Activated CD4-positive, alpha-beta T cell treated with anti-CD3 and anti-CD28 coated beads, Interleukin-2, amount 10 ng/mL, durations not matched to agents 24 days and 14 days (primary cell): ENCODE data around the gene RAD51B. TPM values are rescaled to one million over a fixed set of nuclear protein-coding genes. Genes with fewer than 3 reads are reported as not detected.
A peak's percentile ranks its signal among the peaks of the same experiment; 100 is the strongest.
"Not testable (repeated sequence)": the region's sequence is repeated elsewhere in the genome, so short reads cannot be mapped to it uniquely, and the experiment has no call there.

Experiments
- DNase-seq: peaks from one replicate; pipeline ENCODE4 v3.0.0; 2022
- H3K27ac Mint-ChIP-seq: one replicate; pipeline ENCODE4 v1.8.0; 2022; ENCODE audit warnings: mild to moderate bottlenecking, mixed read lengths
- H3K27me3 Mint-ChIP-seq: one replicate; pipeline ENCODE4 v1.8.0; 2022; ENCODE audit warnings: mixed read lengths
- H3K36me3 Mint-ChIP-seq: one replicate; pipeline ENCODE4 v1.8.0; 2022; ENCODE audit warnings: low read depth, mild to moderate bottlenecking, mixed read lengths
- H3K4me1 Mint-ChIP-seq: one replicate; pipeline ENCODE4 v1.8.0; 2021; ENCODE audit warnings: mixed read lengths
- H3K4me3 Mint-ChIP-seq: one replicate; pipeline ENCODE4 v1.8.0; 2022; ENCODE audit warnings: mild to moderate bottlenecking, moderate library complexity, mixed read lengths
- H3K9me3 Mint-ChIP-seq: one replicate; pipeline ENCODE4 v1.8.0; 2021; ENCODE audit warnings: mixed read lengths
- intact Hi-C: fragments of 100-400 bp; cut with micrococcal nuclease; formaldehyde crosslinking; loops from one replicate; pipeline ENCODE4 v1.15.1; 2023
- total RNA-seq: library from RNA; stranded (reverse); gene quantifications from 2 replicates; pipeline ENCODE4 v1.2.3, GENCODE V29; 2022

RAD51B gene
- total RNA-seq, 1 donor from 2014 or later: 29.3 TPM

DNA sequence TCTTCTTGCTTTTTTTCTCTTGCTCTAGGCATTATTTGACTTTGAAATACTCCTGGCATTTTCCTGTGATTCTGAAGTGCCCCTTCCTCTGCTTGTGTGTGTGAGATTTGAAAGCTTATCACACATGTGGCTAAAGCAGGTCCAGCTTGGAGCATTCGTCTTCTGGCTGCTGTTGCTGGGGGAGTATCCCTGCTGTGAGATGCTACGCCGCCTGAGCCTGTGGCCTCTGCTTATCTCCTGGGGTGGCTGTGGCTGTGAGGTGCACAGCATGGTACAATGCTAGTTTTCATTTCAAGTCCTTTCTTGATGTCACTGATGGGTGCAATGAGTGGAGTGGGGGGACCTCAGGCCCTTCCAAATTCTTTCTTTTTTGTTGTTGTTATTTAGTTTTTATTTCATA, 601.5 kb downstream of the RAD51B start:
- Mint-ChIP-seq H3K36me3 (no peaks in the 10 kb centered on the region), H3K9me3 (peaks cover 4% of the 10 kb centered on the region), H3K27me3 (no peaks in the 10 kb centered on the region), H3K4me1 (peaks cover 6% of the 10 kb centered on the region), H3K27ac (no peak overlapping the region), H3K4me3 (no peak overlapping the region)
- DNase-seq: no peak
- intact Hi-C loops: no loop called here

- DNase-seq: no peak
- Mint-ChIP-seq H3K4me3 (no peak overlapping the region), H3K9me3 (peaks cover 4% of the 10 kb centered on the region), H3K36me3 (no peaks in the 10 kb centered on the region), H3K4me1 (peaks cover 6% of the 10 kb centered on the region), H3K27me3 (no peaks in the 10 kb centered on the region), H3K27ac (no peak overlapping the region)
- intact Hi-C loops: no loop called here
Measured at GRCh38 chr14:68423686-68424085, 604.1 kb downstream of the RAD51B start.

- DNase-seq: no peak
- intact Hi-C loops: no loop called here
- H3K4me1 Mint-ChIP-seq: peaks cover 2% of the 10 kb centered on the region
- H3K9me3 Mint-ChIP-seq: peaks cover under 1% of the 10 kb centered on the region
- no peak overlapping the region for H3K27ac Mint-ChIP-seq
- no peaks in the 10 kb centered on the region for H3K36me3 Mint-ChIP-seq
- no peak overlapping the region for H3K4me3 Mint-ChIP-seq
- no peaks in the 10 kb centered on the region for H3K27me3 Mint-ChIP-seq
Measured at GRCh38 chr14:68424443-68425172, 605.0 kb downstream of the RAD51B start.

DNA sequence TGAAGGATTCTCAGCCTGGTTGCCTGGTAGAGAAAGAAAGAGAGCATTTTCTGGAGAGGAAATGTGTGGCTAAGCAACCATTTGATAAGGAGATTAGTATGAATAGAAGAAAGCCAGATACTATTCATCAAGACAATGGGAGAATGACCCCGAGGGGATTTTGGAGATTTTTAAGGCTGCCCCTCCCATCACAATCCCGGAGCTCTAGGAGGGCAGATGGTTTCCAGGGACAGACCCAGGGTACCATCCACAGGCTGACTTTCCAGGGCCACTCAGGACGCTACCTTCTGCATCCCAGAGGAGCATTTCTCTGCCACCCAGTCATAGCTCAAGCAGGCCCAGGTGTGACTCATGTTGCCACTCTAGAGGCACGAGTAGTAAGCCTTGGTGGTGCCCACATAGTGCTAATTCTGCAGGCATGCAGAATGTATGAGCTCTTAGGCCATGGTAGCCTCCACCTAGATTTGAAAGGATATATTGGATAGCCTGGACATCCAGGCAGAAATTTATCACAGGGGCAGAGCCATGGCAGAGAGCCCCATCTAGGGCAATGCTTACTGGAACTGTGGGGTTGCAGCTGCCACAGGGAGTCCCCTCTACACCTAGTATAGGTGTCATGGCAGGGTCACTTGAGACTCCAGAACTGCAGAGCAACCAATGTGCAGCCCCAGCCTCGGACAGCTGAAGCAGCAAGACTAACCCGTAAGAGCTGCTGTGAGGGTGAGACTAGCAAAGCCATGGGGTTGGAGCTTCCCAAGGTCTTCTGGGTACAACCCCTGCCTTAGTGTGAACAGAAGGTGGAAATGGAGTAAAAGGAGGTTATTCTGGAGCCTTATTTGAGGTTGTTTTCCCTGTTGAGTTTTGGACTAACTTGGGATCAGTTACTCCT, 607.3 kb downstream of the RAD51B start:
- Mint-ChIP-seq H3K4me1 (no peaks in the 10 kb centered on the region), H3K27ac (no peak overlapping the region), H3K27me3 (no peaks in the 10 kb centered on the region), H3K4me3 (no peak overlapping the region), H3K9me3 (peaks cover 5% of the 10 kb centered on the region), H3K36me3 (no peaks in the 10 kb centered on the region)
- intact Hi-C loops: no loop called here
- no peak for DNase-seq

DNA sequence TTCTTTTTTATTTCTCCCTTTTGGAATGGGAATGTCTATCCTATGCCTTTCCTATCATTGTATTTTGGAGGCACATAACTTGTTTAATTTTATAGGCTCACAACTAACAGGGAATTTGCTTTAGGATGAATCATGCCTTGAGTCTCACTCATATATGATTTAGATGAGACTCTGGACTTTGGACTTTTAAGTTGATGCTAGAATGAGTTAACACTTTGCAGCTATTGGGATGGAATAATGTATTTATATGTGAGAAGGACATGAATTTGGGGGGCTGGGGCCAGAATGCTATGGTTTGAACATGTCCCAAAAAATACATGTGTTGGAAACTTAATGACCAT, 607.9 kb downstream of the RAD51B start:
- Mint-ChIP-seq H3K4me3 (no peak overlapping the region), H3K36me3 (no peaks in the 10 kb centered on the region), H3K27me3 (no peaks in the 10 kb centered on the region), H3K27ac (no peak overlapping the region), H3K9me3 (peaks cover 7% of the 10 kb centered on the region), H3K4me1 (no peaks in the 10 kb centered on the region)
- DNase-seq: no peak
- intact Hi-C loops: no loop called here

GRCh38 chr14:68428900-68429299, 609.3 kb downstream of the RAD51B start:
- H3K4me1 Mint-ChIP-seq, intact Hi-C loops, H3K27me3 Mint-ChIP-seq, H3K9me3 Mint-ChIP-seq, H3K27ac Mint-ChIP-seq, H3K4me3 Mint-ChIP-seq, DNase-seq, H3K36me3 Mint-ChIP-seq: not testable (repeated sequence)

DNA sequence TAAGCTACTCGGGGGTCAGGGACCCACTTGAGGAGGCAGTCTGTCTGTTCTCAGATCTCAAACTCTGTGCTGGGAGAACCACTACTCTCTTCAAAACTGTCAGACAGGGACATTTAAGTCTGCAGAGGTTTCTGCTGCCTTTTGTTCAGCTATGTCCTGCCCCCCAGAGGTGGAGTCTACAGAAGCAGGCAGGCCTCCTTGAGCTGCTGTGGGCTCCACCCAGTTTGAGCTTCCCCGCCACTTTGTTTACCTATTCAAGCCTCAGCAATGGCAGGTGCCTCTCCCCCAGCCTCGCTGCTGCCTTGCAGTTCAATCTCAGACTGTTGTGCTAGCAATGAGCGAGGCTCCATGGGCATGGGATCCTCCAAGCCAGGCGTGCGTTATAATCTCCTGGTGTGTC, 614.6 kb downstream of the RAD51B start:
- H3K36me3 Mint-ChIP-seq, H3K27ac Mint-ChIP-seq, H3K27me3 Mint-ChIP-seq, H3K4me3 Mint-ChIP-seq, H3K4me1 Mint-ChIP-seq, intact Hi-C loops: not testable (repeated sequence)
- DNase-seq: peak; percentile 49
- peaks cover 39% of the 10 kb centered on the region for H3K9me3 Mint-ChIP-seq

- H3K4me1 Mint-ChIP-seq: not testable (repeated sequence)
Measured at GRCh38 chr14:68435631-68436030, 616.1 kb downstream of the RAD51B start.

GRCh38 chr14:68439676-68440075, 620.1 kb downstream of the RAD51B start:
- DNase-seq: no peak
- no peak overlapping the region for H3K27ac Mint-ChIP-seq
- H3K27me3 Mint-ChIP-seq: no peaks in the 10 kb centered on the region
- H3K36me3 Mint-ChIP-seq: peaks cover 6% of the 10 kb centered on the region
- H3K4me3 Mint-ChIP-seq: no peak overlapping the region
- H3K9me3 Mint-ChIP-seq: peaks cover 32% of the 10 kb centered on the region
- H3K4me1 Mint-ChIP-seq: no peaks in the 10 kb centered on the region
- intact Hi-C loops: no loop called here

More at GRCh38 chr14:68435631-68436030, 616.1 kb downstream of the RAD51B start:
- H3K4me3 Mint-ChIP-seq, DNase-seq, H3K27ac Mint-ChIP-seq, H3K27me3 Mint-ChIP-seq, H3K36me3 Mint-ChIP-seq, intact Hi-C loops: not testable (repeated sequence)
- H3K9me3 Mint-ChIP-seq: peaks cover 42% of the 10 kb centered on the region

DNA sequence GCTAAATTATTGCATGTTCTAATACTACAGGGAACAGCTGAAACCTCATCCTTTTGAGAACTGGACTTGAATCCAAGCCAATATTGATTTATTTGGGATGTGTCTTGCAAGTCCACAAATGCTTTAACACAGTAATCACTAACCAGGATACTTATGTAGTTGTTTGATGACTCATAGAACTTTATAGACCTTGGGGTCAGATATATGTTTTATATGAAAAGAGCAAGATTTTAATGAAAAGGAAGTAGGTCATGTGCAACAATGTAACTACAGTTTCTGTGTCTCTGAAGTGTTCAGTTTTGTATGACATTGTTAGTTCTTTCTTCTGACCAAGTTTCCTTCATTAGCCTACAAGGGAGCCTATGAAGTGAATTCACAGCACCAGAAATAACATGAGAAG, 621.2 kb downstream of the RAD51B start:
- no peaks in the 10 kb centered on the region for H3K27me3 Mint-ChIP-seq
- H3K36me3 Mint-ChIP-seq: peaks cover 5% of the 10 kb centered on the region
- H3K4me3 Mint-ChIP-seq: no peak overlapping the region
- H3K4me1 Mint-ChIP-seq: no peaks in the 10 kb centered on the region
- peaks cover 29% of the 10 kb centered on the region for H3K9me3 Mint-ChIP-seq
- intact Hi-C loops: no loop called here
- no peak for DNase-seq
- no peak overlapping the region for H3K27ac Mint-ChIP-seq

GRCh38 chr14:68441542-68441941, 622.0 kb downstream of the RAD51B start:
- no peak for DNase-seq
- intact Hi-C loops: no loop called here
- Mint-ChIP-seq H3K4me3 (no peak overlapping the region), H3K36me3 (peaks cover 4% of the 10 kb centered on the region), H3K27me3 (no peaks in the 10 kb centered on the region), H3K4me1 (no peaks in the 10 kb centered on the region), H3K9me3 (peaks cover 22% of the 10 kb centered on the region), H3K27ac (no peak overlapping the region)

GRCh38 chr14:68442828-68443629, 623.5 kb downstream of the RAD51B start:
- H3K36me3 Mint-ChIP-seq: peaks cover 4% of the 10 kb centered on the region
- H3K4me3 Mint-ChIP-seq: no peak overlapping the region
- peak; percentile 28 for DNase-seq
- no peaks in the 10 kb centered on the region for H3K4me1 Mint-ChIP-seq
- H3K27ac Mint-ChIP-seq: no peak overlapping the region
- H3K27me3 Mint-ChIP-seq: no peaks in the 10 kb centered on the region
- peaks cover 8% of the 10 kb centered on the region for H3K9me3 Mint-ChIP-seq
- intact Hi-C loops: no loop called here

- intact Hi-C loops: no loop called here
- H3K27me3 Mint-ChIP-seq: no peaks in the 10 kb centered on the region
- no peaks in the 10 kb centered on the region for H3K4me1 Mint-ChIP-seq
- H3K36me3 Mint-ChIP-seq: peaks cover 2% of the 10 kb centered on the region
- no peak overlapping the region for H3K4me3 Mint-ChIP-seq
- DNase-seq: peak; percentile 45
- no peak overlapping the region for H3K27ac Mint-ChIP-seq
- peaks cover 3% of the 10 kb centered on the region for H3K9me3 Mint-ChIP-seq
Measured at GRCh38 chr14:68444449-68445168, 625.0 kb downstream of the RAD51B start.
